Astrocyte of the cerebellum (primary cell): Measurements from ENCODE around the gene MOV10L1.

Experiments used
- DNase-seq: peaks from one replicate; pipeline ENCODE4 v3.0.0-alpha.2; 2011; ENCODE audit warnings: low read depth
- H3K4me3 ChIP-seq: 2 replicates; pipeline ENCODE4 v1.5.1; 2011; ENCODE audit warnings: mild to moderate bottlenecking, low read depth, low read length, moderate library complexity
- CTCF ChIP-seq: IDR thresholded peaks from 2 replicates; pipeline ENCODE4 v1.5.1; 2012; ENCODE audit warnings: low read length, low read depth, moderate library complexity, mild to moderate bottlenecking; ENCODE audit errors: missing control alignments
- in situ Hi-C: cut with HindIII; loops from 2 replicates; pipeline ENCODE4 v1.10.0; 2017; ENCODE audit warnings: low sequenced_read_pairs

MOV10L1 gene

GRCh38 chr22:50053861-50054260 is 35.9 kb upstream of the MOV10L1 start:
- no peak for DNase-seq
- TF ChIP-seq CTCF = no peak
- in situ Hi-C loops = no loop called here
- H3K4me3 ChIP-seq = no peak overlapping the region

GRCh38 chr22:50056214-50056972 is 33.4 kb upstream of the MOV10L1 start:
- no peak for DNase-seq
- H3K4me3 ChIP-seq = no peak overlapping the region
- in situ Hi-C loops = no loop called here
- no peak for TF ChIP-seq CTCF

GRCh38 chr22:50057278-50058060 is 32.3 kb upstream of the MOV10L1 start:
- TF ChIP-seq CTCF = no peak
- in situ Hi-C loops = no loop called here
- no peak overlapping the region for H3K4me3 ChIP-seq
- DNase-seq = no peak

GRCh38 chr22:50058061-50058905 is 31.5 kb upstream of the MOV10L1 start, which contains the start of gene TTLL8:
Gene TTLL8 (minus strand): TSS chr22:50058298.
- TF ChIP-seq CTCF = no peak
- H3K4me3 ChIP-seq = no peak within 1 kb of the TSS
- in situ Hi-C loops = no loop called here
- no peak for DNase-seq

- no peak overlapping the region for H3K4me3 ChIP-seq
- DNase-seq = no peak
- in situ Hi-C loops = no loop called here
- TF ChIP-seq CTCF = no peak
Measured at GRCh38 chr22:50058906-50059880, 30.6 kb upstream of the MOV10L1 start.
